ENCODE measurements around the gene SHB.

SHB gene

DNA sequence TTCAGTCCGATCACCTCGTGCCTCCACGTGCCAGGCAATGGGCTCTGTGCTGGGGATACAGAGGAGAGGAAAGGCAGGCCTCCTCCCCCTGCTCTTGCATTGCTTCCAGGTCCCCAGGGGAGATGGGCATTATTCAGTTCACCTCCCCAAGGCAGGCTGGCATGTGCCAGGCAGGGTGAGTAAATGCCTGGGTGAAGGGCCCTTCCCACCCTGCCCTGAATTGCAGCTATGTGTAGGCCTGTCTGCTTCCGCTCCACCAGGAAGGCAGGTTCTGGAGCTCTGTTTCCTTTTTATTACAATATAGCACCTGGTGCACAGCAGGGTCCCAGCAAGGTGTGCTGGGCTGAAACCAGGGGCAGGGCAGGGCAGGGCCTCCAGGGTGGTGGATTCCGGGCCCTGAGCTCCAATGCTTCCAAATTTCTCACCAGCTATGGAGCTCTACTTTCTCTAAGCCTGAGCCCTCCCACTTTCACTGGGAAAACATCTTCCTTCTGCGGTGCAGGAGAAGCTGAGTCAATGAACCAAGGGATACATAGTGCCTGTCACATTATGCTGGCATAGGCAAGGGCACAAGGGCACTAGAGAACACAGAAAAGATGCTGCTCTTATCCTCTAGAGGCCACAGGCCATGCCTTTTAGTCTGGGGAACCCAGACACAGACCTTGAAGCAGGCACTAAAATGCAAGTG is 42.0 kb downstream of the SHB start:
- H3K4me3 ChIP-seq (ENCODE audit: low read length), result no peak overlapping the region
- TF ChIP-seq, protein P1, sequence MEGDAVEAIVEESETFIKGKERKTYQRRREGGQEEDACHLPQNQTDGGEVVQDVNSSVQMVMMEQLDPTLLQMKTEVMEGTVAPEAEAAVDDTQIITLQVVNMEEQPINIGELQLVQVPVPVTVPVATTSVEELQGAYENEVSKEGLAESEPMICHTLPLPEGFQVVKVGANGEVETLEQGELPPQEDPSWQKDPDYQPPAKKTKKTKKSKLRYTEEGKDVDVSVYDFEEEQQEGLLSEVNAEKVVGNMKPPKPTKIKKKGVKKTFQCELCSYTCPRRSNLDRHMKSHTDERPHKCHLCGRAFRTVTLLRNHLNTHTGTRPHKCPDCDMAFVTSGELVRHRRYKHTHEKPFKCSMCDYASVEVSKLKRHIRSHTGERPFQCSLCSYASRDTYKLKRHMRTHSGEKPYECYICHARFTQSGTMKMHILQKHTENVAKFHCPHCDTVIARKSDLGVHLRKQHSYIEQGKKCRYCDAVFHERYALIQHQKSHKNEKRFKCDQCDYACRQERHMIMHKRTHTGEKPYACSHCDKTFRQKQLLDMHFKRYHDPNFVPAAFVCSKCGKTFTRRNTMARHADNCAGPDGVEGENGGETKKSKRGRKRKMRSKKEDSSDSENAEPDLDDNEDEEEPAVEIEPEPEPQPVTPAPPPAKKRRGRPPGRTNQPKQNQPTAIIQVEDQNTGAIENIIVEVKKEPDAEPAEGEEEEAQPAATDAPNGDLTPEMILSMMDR (conservative IDR thresholded peaks at IDR 0.05; ENCODE audit: low read length), result no peak
- no peak for DNase-seq (ENCODE audit: low read depth)

DNA sequence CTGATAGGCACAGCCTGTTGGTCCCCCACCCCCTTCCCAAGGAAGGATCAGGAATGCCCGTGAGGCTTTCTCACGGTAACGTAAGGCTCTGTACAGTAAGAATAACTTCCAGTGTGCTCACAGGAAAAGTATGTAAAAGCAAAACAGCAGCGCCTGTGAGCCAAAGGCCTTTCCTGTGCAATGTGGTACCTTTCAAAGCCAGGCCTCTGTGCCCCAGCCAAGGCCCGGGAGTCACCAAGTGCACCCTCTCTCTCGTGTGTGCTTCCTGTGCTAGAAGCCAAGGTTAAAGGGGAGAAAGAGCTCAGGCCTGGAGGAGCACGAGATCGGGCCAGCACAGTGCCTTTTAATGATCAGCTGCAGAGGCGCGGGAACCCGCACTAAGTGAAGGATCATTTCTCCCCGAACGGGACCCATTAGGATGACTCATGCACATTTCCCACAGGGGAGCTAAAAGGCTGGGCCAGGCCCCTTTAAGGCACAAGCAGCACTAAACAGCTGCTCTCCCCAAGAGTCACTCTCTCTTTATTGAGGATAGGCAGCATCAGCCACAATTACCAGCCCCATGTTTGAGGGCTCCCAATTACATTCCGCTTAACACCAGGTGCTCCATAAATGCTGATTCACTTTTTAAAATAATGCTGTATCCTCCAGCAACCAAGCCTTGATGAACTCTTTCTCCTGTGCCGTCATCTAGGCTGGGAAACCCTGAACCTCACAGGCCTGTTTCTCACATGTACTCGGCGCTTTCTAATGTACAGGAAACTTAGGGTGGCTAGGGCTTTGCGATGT is 42.8 kb downstream of the SHB start:
- TF ChIP-seq, protein P1 (conservative IDR thresholded peaks at IDR 0.05; ENCODE audit: low read length), result no peak
- 0 out of 2 replicates have a peak overlapping the region, but pooled peaks have one; percentile 15 for H3K4me3 ChIP-seq (ENCODE audit: low read length)
- DNase-seq (ENCODE audit: low read depth), result peak; percentile 95

DNA sequence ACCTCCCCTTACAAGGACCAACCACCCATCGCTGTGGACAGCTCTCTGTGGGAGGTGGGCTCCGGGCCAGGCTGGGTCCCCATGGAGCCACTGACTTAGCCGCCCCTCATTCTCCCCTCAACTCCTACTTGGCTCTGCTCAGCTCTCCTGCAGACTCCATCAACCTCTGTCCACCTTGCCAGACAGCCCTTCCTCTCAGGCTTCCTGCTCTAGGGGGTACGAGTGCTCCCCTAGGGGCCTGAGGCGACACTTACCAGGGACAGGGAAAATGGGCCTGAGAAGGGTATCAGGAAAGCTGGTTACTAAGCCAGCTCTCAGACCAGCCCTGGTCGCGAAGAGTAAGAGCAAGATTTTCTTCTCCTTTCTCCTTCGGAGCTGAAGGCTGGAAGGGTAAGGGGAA is 43.9 kb downstream of the SHB start:
- DNase-seq (ENCODE audit: low read depth), result no peak
- TF ChIP-seq, protein P1 (conservative IDR thresholded peaks at IDR 0.05; ENCODE audit: low read length), result no peak; the same call in 1 of the 2 replicates

DNA sequence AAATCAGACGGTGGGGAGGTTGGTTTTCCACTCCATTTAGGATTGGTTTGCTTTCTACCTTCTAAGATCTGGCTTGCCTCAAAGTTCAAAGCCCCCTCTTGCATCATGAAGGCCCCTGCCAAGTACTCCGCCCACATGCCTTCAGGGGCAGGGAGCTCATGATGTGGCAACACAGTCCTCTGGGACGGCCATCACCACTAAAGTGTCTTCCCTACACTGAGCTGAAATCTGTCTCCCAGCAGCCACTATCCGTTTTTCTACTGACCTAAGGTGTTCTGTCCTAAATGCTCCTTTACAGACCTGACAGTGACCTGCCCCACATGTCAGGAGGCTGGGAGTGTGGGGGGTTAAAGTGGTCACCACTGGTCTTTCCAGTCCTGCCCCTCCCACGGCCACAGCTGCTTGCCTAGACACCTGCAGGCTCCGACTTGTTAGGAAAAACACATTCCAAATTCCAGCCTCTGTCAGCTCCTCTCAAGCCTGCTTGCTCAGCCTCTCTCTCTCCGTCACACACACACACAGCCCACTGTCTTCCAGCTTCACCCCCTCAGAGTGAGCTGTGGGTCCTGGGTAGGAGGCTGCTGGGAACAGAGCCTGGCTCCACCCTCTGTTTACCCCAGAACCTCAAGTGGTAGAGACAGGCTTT is 44.9 kb downstream of the SHB start:
- H3K4me3 ChIP-seq (ENCODE audit: low read length), result no peak overlapping the region
- TF ChIP-seq, protein P1 (conservative IDR thresholded peaks at IDR 0.05; ENCODE audit: low read length), result no peak
- peak; percentile 81 for DNase-seq (ENCODE audit: low read depth)

More for the DNA sequence above, 43.9 kb downstream of the SHB start:
- H3K4me3 ChIP-seq (ENCODE audit: low read length), result no peak overlapping the region

DNA sequence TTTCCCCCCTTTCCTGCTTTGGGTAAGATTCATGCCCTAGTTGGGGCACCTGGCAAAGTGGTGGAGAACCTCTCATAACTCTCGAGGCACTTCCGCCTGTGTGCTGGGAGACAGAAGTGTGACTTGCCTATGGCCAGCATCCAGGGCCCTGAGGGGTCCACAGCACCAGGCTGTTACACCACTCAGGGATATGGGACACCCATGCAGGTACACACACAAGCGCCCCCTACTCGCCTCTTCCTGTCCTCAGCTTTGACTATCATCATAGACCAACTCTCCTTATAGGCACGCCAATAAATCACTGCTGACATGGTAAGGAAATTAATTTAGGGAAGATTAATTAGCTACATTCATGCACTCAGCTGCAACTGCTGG is 45.4 kb downstream of the SHB start:
- no peak for DNase-seq (ENCODE audit: low read depth)
- no peak overlapping the region for H3K4me3 ChIP-seq (ENCODE audit: low read length)
- TF ChIP-seq, protein P1 (conservative IDR thresholded peaks at IDR 0.05; ENCODE audit: low read length), result no peak

DNA sequence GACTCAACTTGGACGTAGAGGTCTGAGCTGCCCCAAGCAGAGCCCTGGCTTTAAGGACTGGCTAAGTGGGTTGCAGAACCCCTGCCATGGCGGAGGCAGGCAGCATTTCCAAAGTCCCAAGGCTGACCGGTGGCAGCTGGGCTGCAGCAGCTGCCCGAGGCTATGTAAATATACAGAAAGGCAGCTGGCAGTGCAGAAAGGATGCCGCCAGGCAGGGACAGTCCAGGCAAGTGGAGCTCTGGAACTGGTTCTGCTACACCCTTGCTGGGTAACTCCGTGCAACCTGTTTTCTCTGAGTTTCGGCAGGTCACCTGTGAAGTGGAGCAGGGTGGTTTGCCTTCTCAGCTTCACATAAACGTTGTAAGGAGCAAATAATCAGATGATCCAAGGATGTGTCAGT is 46.0 kb downstream of the SHB start:
- no peak for DNase-seq (ENCODE audit: low read depth)
- TF ChIP-seq, protein P1 (conservative IDR thresholded peaks at IDR 0.05; ENCODE audit: low read length), result no peak

More for the DNA sequence above, 46.0 kb downstream of the SHB start:
- no peak overlapping the region for H3K4me3 ChIP-seq (ENCODE audit: low read length)

All from AG10803 (cell line).